ENCODE data around the gene KLK1.

KLK1 gene

DNA sequence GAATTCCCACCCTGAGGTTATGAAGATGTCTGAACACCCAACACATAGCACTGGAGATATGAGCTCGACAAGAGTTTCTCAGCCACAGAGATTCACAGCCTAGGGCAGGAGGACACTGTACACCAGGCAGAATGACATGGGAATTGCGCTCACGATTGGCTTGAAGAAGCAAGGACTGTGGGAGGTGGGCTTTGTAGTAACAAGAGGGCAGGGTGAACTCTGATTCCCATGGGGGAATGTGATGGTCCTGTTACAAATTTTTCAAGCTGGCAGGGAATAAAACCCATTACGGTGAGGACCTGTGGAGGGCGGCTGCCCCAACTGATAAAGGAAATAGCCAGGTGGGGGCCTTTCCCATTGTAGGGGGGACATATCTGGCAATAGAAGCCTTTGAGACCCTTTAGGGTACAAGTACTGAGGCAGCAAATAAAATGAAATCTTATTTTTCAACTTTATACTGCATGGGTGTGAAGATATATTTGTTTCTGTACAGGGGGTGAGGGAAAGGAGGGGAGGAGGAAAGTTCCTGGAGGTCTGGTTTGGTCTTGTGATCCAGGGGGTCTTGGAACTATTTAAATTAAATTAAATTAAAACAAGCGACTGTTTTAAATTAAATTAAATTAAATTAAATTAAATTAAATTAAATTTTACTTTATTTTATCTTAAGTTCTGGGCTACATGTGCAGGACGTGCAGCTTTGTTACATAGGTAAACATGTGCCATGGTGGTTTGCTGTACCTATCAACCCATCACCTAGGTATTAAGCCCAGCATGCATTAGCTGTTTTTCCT, 38.1 kb upstream of the KLK1 start:
- TF ChIP-seq, protein P1, sequence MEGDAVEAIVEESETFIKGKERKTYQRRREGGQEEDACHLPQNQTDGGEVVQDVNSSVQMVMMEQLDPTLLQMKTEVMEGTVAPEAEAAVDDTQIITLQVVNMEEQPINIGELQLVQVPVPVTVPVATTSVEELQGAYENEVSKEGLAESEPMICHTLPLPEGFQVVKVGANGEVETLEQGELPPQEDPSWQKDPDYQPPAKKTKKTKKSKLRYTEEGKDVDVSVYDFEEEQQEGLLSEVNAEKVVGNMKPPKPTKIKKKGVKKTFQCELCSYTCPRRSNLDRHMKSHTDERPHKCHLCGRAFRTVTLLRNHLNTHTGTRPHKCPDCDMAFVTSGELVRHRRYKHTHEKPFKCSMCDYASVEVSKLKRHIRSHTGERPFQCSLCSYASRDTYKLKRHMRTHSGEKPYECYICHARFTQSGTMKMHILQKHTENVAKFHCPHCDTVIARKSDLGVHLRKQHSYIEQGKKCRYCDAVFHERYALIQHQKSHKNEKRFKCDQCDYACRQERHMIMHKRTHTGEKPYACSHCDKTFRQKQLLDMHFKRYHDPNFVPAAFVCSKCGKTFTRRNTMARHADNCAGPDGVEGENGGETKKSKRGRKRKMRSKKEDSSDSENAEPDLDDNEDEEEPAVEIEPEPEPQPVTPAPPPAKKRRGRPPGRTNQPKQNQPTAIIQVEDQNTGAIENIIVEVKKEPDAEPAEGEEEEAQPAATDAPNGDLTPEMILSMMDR (IDR thresholded peaks at IDR 0.05): no peak
- Histone ChIP-seq H3K27me3 (ENCODE audit: control insufficient read depth, insufficient read depth, low read length) (no peaks in the 10 kb centered on the region), H3K4me3 (ENCODE audit: low read depth, low read length) (no peak overlapping the region), H3K36me3 (ENCODE audit: control insufficient read depth, insufficient read depth, low read length) (no peaks in the 10 kb centered on the region), H3K4me2 (ENCODE audit: low read length) (no peak overlapping the region), H3K9ac (no peak overlapping the region), H3K27ac (no peak overlapping the region), H3K4me1 (no peaks in the 10 kb centered on the region), H3K9me3 (ENCODE audit: control insufficient read depth, low read length) (no peaks in the 10 kb centered on the region), H2AFZ (no peak overlapping the region), H3K79me2 (no peaks in the 10 kb centered on the region)

DNA sequence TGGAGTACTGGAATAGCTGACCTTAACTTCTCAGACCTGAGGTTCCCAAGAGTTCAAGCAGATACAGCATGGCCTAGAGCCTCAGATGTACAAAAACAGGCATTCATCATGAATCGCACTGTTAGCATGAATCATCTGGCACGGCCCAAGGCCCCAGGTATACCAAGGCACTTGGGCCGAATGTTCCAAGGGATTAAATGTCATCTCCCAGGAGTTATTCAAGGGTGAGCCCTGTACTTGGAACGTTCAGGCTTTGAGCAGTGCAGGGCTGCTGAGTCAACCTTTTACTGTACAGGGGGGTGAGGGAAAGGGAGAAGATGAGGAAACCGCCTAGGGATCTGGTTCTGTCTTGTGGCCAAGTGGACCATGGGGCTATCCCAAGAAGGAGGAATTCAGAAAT, 37.4 kb upstream of the KLK1 start:
- no peaks in the 10 kb centered on the region for H3K4me1 ChIP-seq
- H3K27ac ChIP-seq: no peak overlapping the region

DNA sequence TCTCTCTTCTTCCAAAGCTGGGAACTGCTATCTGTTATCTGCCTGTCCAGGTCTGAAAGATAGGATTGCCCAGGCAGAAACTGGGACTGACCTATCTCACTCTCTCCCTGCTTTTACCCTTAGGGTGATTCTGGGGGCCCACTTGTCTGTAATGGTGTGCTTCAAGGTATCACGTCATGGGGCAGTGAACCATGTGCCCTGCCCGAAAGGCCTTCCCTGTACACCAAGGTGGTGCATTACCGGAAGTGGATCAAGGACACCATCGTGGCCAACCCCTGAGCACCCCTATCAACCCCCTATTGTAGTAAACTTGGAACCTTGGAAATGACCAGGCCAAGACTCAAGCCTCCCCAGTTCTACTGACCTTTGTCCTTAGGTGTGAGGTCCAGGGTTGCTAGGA, 36.3 kb upstream of the KLK1 start:
- Histone ChIP-seq H3K9me3 (ENCODE audit: control insufficient read depth, low read length) (no peaks in the 10 kb centered on the region), H3K27ac (no peak overlapping the region), H2AFZ (no peak overlapping the region), H3K4me2 (ENCODE audit: low read length) (no peak overlapping the region), H3K79me2 (no peaks in the 10 kb centered on the region), H3K9ac (no peak overlapping the region), H3K27me3 (ENCODE audit: control insufficient read depth, insufficient read depth, low read length) (no peaks in the 10 kb centered on the region), H3K4me3 (ENCODE audit: low read depth, low read length) (no peak overlapping the region), H3K4me1 (no peaks in the 10 kb centered on the region), H3K36me3 (ENCODE audit: control insufficient read depth, insufficient read depth, low read length) (no peaks in the 10 kb centered on the region)
- TF ChIP-seq, protein P1 (IDR thresholded peaks at IDR 0.05): no peak

More for the DNA sequence above, 37.4 kb upstream of the KLK1 start:
- Histone ChIP-seq H3K9ac (no peak overlapping the region), H2AFZ (no peak overlapping the region), H3K9me3 (ENCODE audit: control insufficient read depth, low read length) (no peaks in the 10 kb centered on the region), H3K36me3 (ENCODE audit: control insufficient read depth, insufficient read depth, low read length) (no peaks in the 10 kb centered on the region), H3K4me3 (ENCODE audit: low read depth, low read length) (no peak overlapping the region), H3K4me2 (ENCODE audit: low read length) (no peak overlapping the region), H3K79me2 (no peaks in the 10 kb centered on the region), H3K27me3 (ENCODE audit: control insufficient read depth, insufficient read depth, low read length) (no peaks in the 10 kb centered on the region)
- TF ChIP-seq, protein P1 (IDR thresholded peaks at IDR 0.05): no peak

DNA sequence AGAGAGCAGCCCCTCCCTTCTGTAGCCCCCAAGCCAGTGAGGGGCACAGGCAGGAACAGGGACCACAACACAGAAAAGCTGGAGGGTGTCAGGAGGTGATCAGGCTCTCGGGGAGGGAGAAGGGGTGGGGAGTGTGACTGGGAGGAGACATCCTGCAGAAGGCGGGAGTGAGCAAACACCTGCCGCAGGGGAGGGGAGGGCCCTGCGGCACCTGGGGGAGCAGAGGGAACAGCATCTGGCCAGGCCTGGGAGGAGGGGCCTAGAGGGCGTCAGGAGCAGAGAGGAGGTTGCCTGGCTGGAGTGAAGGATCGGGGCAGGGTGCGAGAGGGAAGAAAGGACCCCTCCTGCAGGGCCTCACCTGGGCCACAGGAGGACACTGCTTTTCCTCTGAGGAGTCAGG, 35.3 kb upstream of the KLK1 start:
- Histone ChIP-seq H3K79me2 (no peaks in the 10 kb centered on the region), H3K9ac (no peak overlapping the region), H2AFZ (no peak overlapping the region), H3K27ac (no peak overlapping the region), H3K9me3 (ENCODE audit: control insufficient read depth, low read length) (no peaks in the 10 kb centered on the region), H3K4me3 (ENCODE audit: low read depth, low read length) (no peak overlapping the region), H3K27me3 (ENCODE audit: control insufficient read depth, insufficient read depth, low read length) (no peaks in the 10 kb centered on the region), H3K36me3 (ENCODE audit: control insufficient read depth, insufficient read depth, low read length) (no peaks in the 10 kb centered on the region), H3K4me1 (no peaks in the 10 kb centered on the region), H3K4me2 (ENCODE audit: low read length) (no peak overlapping the region)
- TF ChIP-seq, protein P1 (IDR thresholded peaks at IDR 0.05): no peak

DNA sequence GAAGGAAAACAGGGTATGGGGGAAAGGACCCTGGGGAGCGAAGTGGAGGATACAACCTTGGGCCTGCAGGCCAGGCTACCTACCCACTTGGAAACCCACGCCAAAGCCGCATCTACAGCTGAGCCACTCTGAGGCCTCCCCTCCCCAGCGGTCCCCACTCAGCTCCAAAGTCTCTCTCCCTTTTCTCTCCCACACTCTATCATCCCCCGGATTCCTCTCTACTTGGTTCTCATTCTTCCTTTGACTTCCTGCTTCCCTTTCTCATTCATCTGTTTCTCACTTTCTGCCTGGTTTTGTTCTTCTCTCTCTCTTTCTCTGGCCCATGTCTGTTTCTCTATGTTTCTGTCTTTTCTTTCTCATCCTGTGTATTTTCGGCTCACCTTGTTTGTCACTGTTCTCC, 33.8 kb upstream of the KLK1 start:
- Histone ChIP-seq H3K9ac (no peak overlapping the region), H3K36me3 (ENCODE audit: control insufficient read depth, insufficient read depth, low read length) (no peaks in the 10 kb centered on the region), H3K27ac (no peak overlapping the region), H3K79me2 (no peaks in the 10 kb centered on the region), H2AFZ (no peak overlapping the region), H3K9me3 (ENCODE audit: control insufficient read depth, low read length) (no peaks in the 10 kb centered on the region), H3K4me1 (no peaks in the 10 kb centered on the region), H3K4me3 (ENCODE audit: low read depth, low read length) (no peak overlapping the region), H3K27me3 (ENCODE audit: control insufficient read depth, insufficient read depth, low read length) (no peaks in the 10 kb centered on the region), H3K4me2 (ENCODE audit: low read length) (no peak overlapping the region)
- TF ChIP-seq, protein P1 (IDR thresholded peaks at IDR 0.05): no peak
